HG03442 (cell line): Measurements from ENCODE around the gene NNT.
"Not testable (repeated sequence)": the region's sequence is repeated elsewhere in the genome, so short reads cannot be mapped to it uniquely, and the experiment has no call there.

Experiments used
- ATAC-seq: cut with Tn5 transposase; IDR thresholded peaks from one replicate; pipeline ENCODE4 v1.9.1; 2021; ENCODE audit warnings: mild to moderate bottlenecking, moderate library complexity; ENCODE audit not compliant: unreplicated experiment

The NNT gene

DNA sequence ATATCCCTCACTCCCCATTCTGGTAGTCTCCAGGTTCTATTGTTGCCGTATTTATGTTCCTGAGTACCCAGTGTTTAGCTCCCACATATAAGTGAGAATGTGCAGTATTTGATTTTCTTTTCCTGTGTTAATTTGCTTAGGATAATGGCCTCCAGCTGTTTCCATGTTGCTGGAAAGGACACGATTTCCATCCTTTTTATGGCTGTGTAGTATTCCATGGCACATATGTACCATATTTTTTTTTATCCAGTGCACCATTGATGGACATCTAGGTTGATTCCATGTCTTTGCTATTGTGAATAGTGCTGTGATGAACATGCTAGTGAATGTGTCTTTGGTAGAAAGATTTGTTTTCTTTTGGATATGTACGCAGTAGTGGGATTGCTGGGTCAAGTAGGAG is 98.2 kb downstream of the NNT start:
- ATAC-seq: no peak

DNA sequence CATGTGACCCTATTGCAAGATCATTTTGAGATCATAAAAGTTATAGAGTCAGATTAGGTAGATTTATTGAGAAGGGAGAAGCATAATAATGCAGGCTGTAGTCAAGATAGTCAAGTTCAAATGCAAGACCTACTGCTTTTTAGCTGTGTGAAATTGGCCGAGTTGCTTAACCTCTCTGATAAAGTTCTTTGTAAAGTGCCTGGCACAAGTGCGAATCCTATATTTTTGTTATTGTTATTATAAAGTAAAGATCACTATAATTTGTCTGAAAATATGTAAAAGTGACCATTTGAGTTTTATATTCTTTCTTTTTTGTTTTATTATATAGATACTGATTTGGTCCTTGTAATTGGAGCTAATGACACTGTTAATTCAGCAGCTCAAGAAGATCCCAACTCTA is 99.3 kb downstream of the NNT start:
- no peak for ATAC-seq

DNA sequence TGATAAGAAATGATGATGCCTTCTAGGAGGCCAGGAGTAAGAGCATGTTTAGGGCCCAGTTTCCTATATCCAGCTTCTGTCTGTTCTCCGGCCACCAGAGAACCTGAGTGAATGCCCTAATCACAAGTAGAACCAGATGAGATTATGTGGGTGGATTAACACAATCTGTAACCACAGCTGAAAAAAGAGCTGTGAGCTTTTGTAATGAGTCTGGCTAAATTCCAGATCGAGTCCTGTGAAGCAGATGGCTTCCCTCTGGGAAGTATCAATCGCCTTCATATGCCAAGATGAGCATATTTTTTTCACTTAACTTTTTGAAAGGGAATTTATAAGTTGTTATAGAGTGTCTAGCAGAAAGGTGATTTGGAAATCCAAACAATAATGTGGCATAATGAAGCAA is 99.8 kb downstream of the NNT start:
- no peak for ATAC-seq

DNA sequence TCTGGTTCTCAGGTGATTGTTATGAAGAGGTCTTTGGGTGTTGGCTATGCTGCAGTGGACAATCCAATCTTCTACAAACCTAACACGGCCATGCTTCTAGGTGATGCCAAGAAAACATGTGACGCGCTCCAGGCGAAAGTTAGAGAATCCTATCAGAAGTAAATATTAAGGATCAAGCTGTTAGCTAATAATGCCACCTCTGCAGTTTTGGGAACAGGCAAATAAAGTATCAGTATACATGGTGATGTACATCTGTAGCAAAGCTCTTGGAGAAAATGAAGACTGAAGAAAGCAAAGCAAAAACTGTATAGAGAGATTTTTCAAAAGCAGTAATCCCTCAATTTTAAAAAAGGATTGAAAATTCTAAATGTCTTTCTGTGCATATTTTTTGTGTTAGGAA is 101.3 kb downstream of the NNT start:
- ATAC-seq: no peak

DNA sequence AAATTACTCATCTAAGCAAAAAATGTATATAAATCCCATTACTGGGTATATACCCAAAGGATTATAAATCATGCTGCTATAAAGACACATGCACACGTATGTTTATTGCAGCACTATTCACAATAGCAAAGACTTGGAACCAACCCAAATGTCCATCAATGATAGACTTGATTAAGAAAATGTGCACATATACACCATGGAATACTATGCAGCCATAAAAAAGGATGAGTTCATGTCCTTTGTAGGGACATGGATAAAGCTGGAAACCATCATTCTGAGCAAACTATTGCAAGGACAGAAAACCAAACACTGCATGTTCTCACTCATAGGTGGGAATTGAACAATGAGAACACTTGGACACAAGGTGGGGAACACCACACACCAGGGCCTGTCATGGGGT is 103.6 kb downstream of the NNT start:
- not testable (repeated sequence) for ATAC-seq

DNA sequence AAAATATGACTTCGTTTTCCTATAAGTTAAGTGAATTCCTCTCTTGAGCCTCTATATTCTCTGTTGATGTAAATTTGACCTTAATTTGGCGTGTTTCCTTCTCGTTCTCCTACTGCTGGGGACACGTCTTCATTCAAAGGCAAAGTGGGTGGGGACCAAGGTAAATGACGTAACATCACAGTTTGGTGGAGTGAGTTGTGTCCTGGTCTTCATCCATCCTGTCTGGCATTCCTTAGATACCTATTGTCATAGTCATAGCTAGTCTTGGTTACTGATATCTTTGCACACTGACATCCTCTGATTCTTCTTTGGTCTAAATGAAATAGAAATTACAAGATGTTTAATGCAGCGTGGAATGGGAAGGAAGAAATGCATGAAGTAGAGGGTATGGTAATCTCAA is 108.5 kb downstream of the NNT start:
- no peak for ATAC-seq

DNA sequence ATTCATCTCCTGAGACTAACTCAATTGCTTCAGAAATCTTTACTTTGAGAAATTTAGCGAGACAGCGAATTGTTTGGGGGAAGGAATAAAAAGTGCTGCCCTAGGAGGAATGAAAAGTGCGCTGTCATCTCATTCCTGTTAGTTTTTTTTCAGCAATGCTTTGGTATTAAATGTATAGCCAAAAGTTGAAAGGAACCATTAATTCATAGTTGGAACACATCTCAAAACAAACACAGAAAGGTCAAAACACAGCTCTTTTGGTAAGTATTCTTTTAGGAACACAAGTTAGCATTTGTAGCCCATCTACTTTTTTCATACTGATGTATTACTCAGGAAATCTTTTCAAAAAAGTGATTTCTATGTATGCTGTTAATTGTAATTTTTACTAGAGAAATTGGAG is 109.1 kb downstream of the NNT start:
- no peak for ATAC-seq

DNA sequence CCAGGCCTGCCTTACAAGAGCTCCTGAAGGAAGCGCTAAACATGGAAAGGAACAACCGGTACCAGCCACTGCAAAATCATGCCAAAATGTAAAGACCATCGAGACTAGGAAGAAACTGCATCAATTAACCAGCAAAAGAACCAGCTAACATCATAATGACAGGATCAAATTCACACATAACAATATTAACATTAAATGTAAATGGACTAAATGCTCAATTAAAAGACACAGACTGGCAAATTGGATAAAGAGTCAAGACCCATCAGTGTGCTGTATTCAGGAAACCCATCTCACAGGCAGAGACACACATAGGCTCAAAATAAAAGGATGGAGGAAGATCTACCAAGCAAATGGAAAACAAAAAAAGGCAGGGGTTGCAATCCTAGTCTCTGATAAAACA is 116.8 kb downstream of the NNT start:
- not testable (repeated sequence) for ATAC-seq

DNA sequence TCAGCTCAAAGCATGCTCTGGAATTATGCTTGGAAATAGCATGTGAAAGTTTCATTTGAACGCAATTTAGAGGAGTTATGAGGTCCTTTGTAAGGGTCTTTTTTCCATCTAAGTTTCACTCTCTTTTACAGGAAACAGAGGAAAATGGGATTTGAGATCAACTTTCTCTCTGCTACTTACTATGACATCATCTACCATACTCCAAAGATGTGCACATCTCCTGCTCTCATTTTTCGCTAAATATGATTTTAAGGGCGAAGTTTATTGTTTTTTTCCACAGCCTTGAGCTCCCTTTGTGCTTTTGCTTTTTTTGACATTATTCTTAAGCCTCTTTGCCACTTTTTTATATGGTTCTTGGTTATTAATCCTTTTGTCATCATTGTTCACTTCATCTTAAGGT is 125.6 kb downstream of the NNT start:
- ATAC-seq: no peak

DNA sequence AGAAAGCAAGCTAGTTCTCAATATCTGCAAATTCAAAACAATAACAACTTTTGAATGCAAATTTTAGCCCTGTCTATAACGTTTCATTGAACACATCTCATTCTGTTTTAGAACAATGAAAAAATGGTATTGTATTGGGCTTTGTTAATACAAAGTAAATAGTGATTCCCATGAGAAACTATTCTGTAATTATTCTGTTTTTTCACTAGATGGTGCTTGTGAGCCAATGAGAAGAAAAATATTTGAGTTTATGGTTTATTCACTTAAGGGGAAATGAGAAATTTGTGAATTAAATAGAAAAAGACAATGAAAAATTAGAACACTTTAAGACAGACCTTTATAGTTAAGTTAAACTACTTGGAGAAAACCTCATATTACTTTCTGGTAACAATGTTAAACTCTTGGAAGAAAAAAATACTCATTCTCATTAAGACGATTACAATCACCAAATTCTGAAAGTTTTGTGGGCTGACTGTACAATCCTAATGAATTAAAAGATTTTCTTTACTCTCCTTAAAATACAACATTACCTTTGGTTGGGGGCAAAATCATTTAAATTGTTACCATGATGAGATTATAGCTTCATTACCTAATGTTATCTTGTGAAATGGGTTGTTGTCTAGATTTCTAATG is 127.0 kb downstream of the NNT start:
- no peak for ATAC-seq

DNA sequence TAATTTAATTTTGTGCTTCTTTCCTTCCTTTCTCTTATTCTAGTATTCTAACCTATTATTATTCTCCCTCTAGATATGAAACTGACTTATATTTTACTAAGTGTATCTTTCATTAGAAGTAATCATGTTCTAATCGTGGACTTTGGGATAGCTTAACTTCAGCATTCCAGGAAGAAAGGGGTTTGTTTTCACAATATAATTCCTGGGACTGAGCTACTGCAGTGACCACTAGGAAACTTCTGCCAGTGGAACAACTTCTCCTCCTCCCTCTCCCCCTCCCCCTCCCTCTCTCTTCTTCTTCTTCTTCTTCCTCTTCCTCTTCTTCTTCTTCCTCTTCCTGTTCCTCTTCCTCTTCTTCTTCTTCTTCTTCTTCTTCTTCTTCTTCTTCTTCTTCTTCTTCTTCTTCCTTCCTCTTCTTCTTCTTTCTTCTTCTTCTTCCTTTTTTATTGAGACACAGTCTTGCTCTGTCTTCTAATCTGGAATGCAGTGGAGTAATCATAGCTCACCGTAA is 127.9 kb downstream of the NNT start:
- no peak for ATAC-seq

DNA sequence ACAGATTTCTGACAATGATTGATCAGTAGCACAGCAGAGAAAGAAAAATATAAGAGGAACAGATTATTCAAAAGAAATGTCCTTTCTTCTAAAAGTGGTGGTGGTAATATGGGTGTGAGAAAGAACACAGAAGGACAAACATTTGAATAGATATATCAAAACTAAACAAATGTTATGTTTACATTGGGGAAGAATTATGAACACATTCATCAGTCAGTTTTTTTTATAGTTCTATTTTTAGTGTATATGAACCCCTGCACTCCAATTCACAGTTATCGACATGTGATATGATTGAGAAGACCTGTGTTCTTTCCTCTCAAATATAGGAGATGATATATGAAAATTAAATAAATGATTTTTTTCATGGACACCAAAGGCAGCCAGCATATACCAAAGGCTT is 128.6 kb downstream of the NNT start:
- no peak for ATAC-seq

DNA sequence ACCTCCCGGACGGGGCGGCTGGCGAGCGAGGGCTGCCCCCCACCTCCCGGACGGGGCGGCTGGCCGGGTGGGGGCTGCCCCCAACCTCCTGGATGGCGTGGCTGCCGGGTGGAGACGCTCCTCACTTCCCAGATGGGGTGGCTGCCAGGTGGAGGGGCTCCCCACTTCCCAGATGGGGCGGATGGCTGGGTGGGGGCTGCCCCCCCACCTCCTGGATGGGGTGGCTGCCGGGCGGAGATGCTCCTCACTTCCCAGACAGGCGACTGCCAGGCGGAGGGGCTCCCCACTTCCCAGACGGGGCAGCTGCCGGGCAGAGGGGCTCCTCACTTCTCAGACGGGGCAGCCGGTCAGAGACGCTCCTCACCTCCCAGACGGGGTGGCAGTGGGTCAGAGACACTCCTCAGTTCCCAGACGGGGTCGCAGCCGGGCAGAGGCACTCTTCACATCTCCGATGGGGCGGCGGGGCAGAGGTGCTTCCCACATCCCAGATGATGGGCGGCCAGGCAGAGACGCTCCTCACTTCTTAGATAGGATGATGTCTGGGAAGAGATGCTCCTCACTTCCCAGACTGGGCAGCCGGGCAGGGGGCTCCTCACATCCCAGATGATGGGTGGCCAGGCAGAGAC is 143.1 kb downstream of the NNT start:
- not testable (repeated sequence) for ATAC-seq

DNA sequence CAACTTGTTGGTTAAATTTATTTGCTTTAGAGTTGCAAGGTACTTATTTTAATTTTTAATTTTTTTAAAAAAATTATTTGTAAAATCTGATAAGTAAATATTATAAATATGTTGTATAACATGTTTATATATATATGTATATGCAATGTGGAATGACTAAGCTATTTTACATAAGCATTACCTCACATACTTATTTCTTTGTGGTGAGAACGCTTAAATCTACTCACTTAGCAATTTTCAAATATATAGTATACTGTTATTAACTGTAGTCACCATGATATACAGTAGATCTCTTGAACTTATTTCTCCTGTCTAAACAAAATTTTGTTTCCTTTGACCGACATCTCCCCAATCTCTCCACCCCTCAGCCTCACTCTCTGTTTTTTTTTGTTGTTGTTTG is 147.8 kb downstream of the NNT start:
- no peak for ATAC-seq

DNA sequence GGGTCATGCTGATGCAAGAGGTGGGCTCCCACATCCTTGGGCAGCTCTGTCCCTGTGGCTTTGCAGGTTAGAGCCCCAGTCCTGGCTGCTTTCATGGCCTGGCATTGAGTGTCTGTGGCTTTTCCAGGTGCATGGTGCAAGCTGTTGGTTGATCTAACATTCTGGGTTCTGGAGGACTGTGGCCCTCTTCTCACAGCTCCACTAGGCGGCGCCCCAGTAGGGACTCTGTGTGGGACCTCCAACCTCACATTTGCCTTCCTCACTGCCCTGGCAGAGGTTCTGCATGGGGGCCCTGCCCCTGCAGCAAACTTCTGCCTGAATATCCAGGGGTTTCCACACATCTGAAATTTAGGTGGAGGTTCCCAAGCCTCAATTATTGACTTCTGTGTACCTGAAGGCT is 150.1 kb downstream of the NNT start:
- ATAC-seq: no peak
